ENCODE measurements around the gene FCRL2. TPM values are rescaled to one million over a fixed set of nuclear protein-coding genes. Genes with fewer than 3 reads are reported as not detected.

FCRL2 gene
- total and polyA plus RNA-seq, 2 experiments from 2014 or later, result 0.13 TPM; not detected in 1

- H3K9me2 ChIP-seq (replicated peaks; ENCODE audit: insufficient read depth), result no peaks in the 10 kb centered on the region
- no peaks in the 10 kb centered on the region for H3K27me3 ChIP-seq
- WGBS (ENCODE audit: low lambda C conversion rate, missing lambda C conversion rate), result 81% methylated on average over 2 of the region's 2 CpGs
- H2AFZ ChIP-seq, result no peak overlapping the region
- TF ChIP-seq EZH2phosphoT487 (IDR thresholded peaks at IDR 0.05; ENCODE audit: low read depth, severe bottlenecking, unreplicated experiment) (no peak), EZH2 (IDR thresholded peaks at IDR 0.05; ENCODE audit: borderline replicate concordance) (no peak)
- TF ChIP-seq, protein P1, sequence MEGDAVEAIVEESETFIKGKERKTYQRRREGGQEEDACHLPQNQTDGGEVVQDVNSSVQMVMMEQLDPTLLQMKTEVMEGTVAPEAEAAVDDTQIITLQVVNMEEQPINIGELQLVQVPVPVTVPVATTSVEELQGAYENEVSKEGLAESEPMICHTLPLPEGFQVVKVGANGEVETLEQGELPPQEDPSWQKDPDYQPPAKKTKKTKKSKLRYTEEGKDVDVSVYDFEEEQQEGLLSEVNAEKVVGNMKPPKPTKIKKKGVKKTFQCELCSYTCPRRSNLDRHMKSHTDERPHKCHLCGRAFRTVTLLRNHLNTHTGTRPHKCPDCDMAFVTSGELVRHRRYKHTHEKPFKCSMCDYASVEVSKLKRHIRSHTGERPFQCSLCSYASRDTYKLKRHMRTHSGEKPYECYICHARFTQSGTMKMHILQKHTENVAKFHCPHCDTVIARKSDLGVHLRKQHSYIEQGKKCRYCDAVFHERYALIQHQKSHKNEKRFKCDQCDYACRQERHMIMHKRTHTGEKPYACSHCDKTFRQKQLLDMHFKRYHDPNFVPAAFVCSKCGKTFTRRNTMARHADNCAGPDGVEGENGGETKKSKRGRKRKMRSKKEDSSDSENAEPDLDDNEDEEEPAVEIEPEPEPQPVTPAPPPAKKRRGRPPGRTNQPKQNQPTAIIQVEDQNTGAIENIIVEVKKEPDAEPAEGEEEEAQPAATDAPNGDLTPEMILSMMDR (IDR thresholded peaks at IDR 0.05; ENCODE audit: poor library complexity), result no peak
- no peak for DNase-seq (ENCODE audit: low spot score)
- H3K36me3 ChIP-seq (replicated peaks; ENCODE audit: insufficient read depth, low read depth), result no peaks in the 10 kb centered on the region
- H4K20me1 ChIP-seq (ENCODE audit: insufficient read depth, poor library complexity, severe bottlenecking), result no peaks in the 10 kb centered on the region
- no peaks in the 10 kb centered on the region for H3K4me1 ChIP-seq (ENCODE audit: insufficient read depth)
- H3K4me2 ChIP-seq, result no peak overlapping the region
- no peaks in the 10 kb centered on the region for H3K79me2 ChIP-seq
- no peaks in the 10 kb centered on the region for H3K9me3 ChIP-seq (ENCODE audit: low read depth)
- no peak overlapping the region for H3K27ac ChIP-seq
- H3K4me3 ChIP-seq, result no peak overlapping the region
Measured at GRCh38 chr1:157781048-157781447, 4.1 kb upstream of the FCRL2 start.

DNA sequence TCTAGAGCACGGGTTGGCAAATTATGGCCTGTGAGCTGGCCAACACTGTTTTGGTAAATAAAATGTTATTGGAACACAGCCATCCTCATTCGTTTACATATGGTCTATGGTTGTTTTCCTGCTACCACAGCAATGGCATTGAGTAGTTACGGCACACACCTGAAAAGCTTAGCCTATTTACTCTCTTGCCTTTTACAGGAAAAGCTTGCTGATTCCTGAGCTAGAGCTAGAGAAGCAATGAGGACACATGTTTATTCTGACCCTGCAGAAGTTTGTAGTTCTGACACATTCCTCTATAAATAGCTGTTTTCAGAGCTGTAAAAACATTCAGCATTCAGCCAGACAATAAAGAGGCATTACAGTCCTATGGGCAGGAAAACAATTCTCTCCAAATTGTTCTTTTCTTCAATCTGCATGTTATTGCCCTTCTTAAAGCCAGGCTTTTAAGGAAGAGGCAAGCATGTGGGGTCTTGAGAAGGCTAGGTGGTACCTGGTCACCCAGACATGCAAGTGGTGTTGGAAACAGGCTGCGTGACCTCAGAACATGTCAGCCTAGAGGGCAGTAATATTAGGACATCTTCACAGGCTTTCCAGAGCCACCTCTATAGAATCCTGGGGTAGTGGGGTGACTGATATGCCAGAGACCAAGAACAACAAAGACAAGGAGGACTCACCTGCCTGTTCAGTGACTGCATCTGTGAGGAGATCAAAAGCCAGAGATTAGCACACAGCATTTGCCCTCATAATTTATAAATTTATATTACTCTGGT, 1.6 kb downstream of the FCRL2 start:
- Histone ChIP-seq H3K9me2 (replicated peaks; ENCODE audit: insufficient read depth) (no peaks in the 10 kb centered on the region), H2AFZ (no peak overlapping the region), H4K20me1 (ENCODE audit: insufficient read depth, poor library complexity, severe bottlenecking) (no peaks in the 10 kb centered on the region), H3K4me1 (ENCODE audit: insufficient read depth) (no peaks in the 10 kb centered on the region), H3K9me3 (ENCODE audit: low read depth) (no peaks in the 10 kb centered on the region), H3K27ac (no peak overlapping the region), H3K79me2 (no peaks in the 10 kb centered on the region), H3K4me3 (no peak overlapping the region), H3K4me2 (no peak overlapping the region), H3K36me3 (replicated peaks; ENCODE audit: insufficient read depth, low read depth) (no peaks in the 10 kb centered on the region), H3K27me3 (no peaks in the 10 kb centered on the region)
- DNase-seq (ENCODE audit: low spot score), result no peak
- TF ChIP-seq, protein P1 (IDR thresholded peaks at IDR 0.05; ENCODE audit: poor library complexity), result no peak
- no peak for TF ChIP-seq EZH2 (IDR thresholded peaks at IDR 0.05; ENCODE audit: borderline replicate concordance)
- no peak for TF ChIP-seq EZH2phosphoT487 (IDR thresholded peaks at IDR 0.05; ENCODE audit: low read depth, severe bottlenecking, unreplicated experiment)
- 83% methylated on average over 4 of the region's 4 CpGs for WGBS (ENCODE audit: low lambda C conversion rate, missing lambda C conversion rate)

GRCh38 chr1:157774412-157774811, 2.5 kb downstream of the FCRL2 start:
- Histone ChIP-seq H3K9me3 (ENCODE audit: low read depth) (no peaks in the 10 kb centered on the region), H3K9me2 (replicated peaks; ENCODE audit: insufficient read depth) (no peaks in the 10 kb centered on the region), H3K4me2 (no peak overlapping the region), H3K4me1 (ENCODE audit: insufficient read depth) (no peaks in the 10 kb centered on the region), H3K4me3 (no peak overlapping the region), H3K79me2 (no peaks in the 10 kb centered on the region), H3K27me3 (no peaks in the 10 kb centered on the region), H4K20me1 (ENCODE audit: insufficient read depth, poor library complexity, severe bottlenecking) (no peaks in the 10 kb centered on the region), H3K27ac (peak overlapping the region; percentile 15), H3K36me3 (replicated peaks; ENCODE audit: insufficient read depth, low read depth) (no peaks in the 10 kb centered on the region), H2AFZ (no peak overlapping the region)
- TF ChIP-seq, protein P1 (IDR thresholded peaks at IDR 0.05; ENCODE audit: poor library complexity), result no peak
- TF ChIP-seq EZH2phosphoT487 (IDR thresholded peaks at IDR 0.05; ENCODE audit: low read depth, severe bottlenecking, unreplicated experiment) (no peak), EZH2 (IDR thresholded peaks at IDR 0.05; ENCODE audit: borderline replicate concordance) (no peak)
- WGBS (ENCODE audit: low lambda C conversion rate, missing lambda C conversion rate), result 86% methylated on average over 2 of the region's 2 CpGs
- DNase-seq (ENCODE audit: low spot score), result no peak
